Suprapubic skin (tissue), 3 donors: Measurements from ENCODE around the gene KRTAP16-1.

ENCODE experiments used
- POLR2A ChIP-seq, 2 donors: fragments of 450-650 bp; IDR thresholded peaks; one replicate each; pipeline ENCODE4 v1.6.1; 2017; ENCODE audit warnings: antibody characterized with exemption in 2 of 2, mild to moderate bottlenecking in 2 of 2, moderate library complexity in 2 of 2
- TF ChIP-seq, protein P1 (sequence below), 2 donors: fragments of 200-600 bp in 1 of 2; fragments of 450-650 bp in 1 of 2; sonication (generic) in 1 of 2; IDR thresholded peaks; one replicate each; pipeline ENCODE4 v1.5.1; 2016 to 2019; ENCODE audit warnings: antibody characterized with exemption in 2 of 2, mild to moderate bottlenecking in 1 of 2, moderate library complexity in 1 of 2

DNA sequence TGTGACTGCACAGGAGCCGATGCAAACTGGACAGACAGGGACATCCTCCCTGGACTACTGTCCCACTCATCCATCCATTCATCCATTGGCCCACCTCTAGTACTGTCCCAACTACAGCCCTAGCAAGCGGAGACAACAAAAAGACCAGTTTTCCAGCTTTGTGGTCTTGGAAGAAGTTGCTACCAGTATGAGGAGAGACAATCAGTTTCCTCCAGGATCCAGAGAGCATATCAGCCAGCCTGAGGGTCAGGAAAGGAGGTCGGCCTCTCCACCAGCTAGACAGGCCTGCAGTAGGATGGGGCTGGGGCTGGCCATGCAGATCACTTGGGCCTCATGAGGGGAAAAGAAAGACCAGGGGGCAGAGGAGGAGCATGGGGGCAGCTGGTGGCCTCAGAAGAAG lies 24.7 kb upstream of the KRTAP16-1 start:
- no peak for TF ChIP-seq POLR2A (IDR thresholded peaks at IDR 0.05)
- TF ChIP-seq, protein P1, sequence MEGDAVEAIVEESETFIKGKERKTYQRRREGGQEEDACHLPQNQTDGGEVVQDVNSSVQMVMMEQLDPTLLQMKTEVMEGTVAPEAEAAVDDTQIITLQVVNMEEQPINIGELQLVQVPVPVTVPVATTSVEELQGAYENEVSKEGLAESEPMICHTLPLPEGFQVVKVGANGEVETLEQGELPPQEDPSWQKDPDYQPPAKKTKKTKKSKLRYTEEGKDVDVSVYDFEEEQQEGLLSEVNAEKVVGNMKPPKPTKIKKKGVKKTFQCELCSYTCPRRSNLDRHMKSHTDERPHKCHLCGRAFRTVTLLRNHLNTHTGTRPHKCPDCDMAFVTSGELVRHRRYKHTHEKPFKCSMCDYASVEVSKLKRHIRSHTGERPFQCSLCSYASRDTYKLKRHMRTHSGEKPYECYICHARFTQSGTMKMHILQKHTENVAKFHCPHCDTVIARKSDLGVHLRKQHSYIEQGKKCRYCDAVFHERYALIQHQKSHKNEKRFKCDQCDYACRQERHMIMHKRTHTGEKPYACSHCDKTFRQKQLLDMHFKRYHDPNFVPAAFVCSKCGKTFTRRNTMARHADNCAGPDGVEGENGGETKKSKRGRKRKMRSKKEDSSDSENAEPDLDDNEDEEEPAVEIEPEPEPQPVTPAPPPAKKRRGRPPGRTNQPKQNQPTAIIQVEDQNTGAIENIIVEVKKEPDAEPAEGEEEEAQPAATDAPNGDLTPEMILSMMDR (IDR thresholded peaks at IDR 0.05), result no peak
